ENCODE data around the gene CARHSP1.

CARHSP1 gene

GRCh38 chr16:8867932-8868415 lies 832 bp downstream of the CARHSP1 start:
- Mint-ChIP-seq H3K27me3 (no peaks in the 10 kb centered on the region), H3K4me1 (peaks cover 67% of the 10 kb centered on the region), H3K27ac (peak overlapping the region; percentile 82), H3K9me3 (no peaks in the 10 kb centered on the region), H3K36me3 (peaks cover 6% of the 10 kb centered on the region), H3K4me3 (peak overlapping the region; percentile 96)
- no peak for ATAC-seq

- no peak for ATAC-seq
- H3K4me1 Mint-ChIP-seq = peaks cover 71% of the 10 kb centered on the region
- H3K9me3 Mint-ChIP-seq = no peaks in the 10 kb centered on the region
Observed at GRCh38 chr16:8867216-8867931, 1.4 kb downstream of the CARHSP1 start.

GRCh38 chr16:8866884-8867215 lies 2.0 kb downstream of the CARHSP1 start:
- no peak for ATAC-seq
- Mint-ChIP-seq H3K27me3 (no peaks in the 10 kb centered on the region), H3K4me3 (peak overlapping the region; percentile 96), H3K4me1 (peaks cover 74% of the 10 kb centered on the region), H3K36me3 (peaks cover 6% of the 10 kb centered on the region), H3K9me3 (no peaks in the 10 kb centered on the region), H3K27ac (peak overlapping the region; percentile 82)

More at GRCh38 chr16:8867216-8867931, 1.4 kb downstream of the CARHSP1 start:
- peak overlapping the region; percentile 82 for H3K27ac Mint-ChIP-seq
- H3K4me3 Mint-ChIP-seq = peak overlapping the region; percentile 96
- peaks cover 6% of the 10 kb centered on the region for H3K36me3 Mint-ChIP-seq
- no peaks in the 10 kb centered on the region for H3K27me3 Mint-ChIP-seq

GRCh38 chr16:8866118-8866883 lies 2.5 kb downstream of the CARHSP1 start:
- ATAC-seq = no peak
- no peak overlapping the region for H3K27ac Mint-ChIP-seq
- H3K4me1 Mint-ChIP-seq = peaks cover 77% of the 10 kb centered on the region
- H3K36me3 Mint-ChIP-seq = peaks cover 9% of the 10 kb centered on the region
- H3K4me3 Mint-ChIP-seq = peak overlapping the region; percentile 75
- no peaks in the 10 kb centered on the region for H3K9me3 Mint-ChIP-seq
- H3K27me3 Mint-ChIP-seq = no peaks in the 10 kb centered on the region

- ATAC-seq = no peak
- H3K4me3 Mint-ChIP-seq = no peak overlapping the region
- no peak overlapping the region for H3K27ac Mint-ChIP-seq
- no peaks in the 10 kb centered on the region for H3K9me3 Mint-ChIP-seq
- H3K4me1 Mint-ChIP-seq = peaks cover 76% of the 10 kb centered on the region
- no peaks in the 10 kb centered on the region for H3K27me3 Mint-ChIP-seq
- H3K36me3 Mint-ChIP-seq = peaks cover 11% of the 10 kb centered on the region
Observed at GRCh38 chr16:8865145-8865882, 3.5 kb downstream of the CARHSP1 start.

- Mint-ChIP-seq H3K4me1 (peaks cover 78% of the 10 kb centered on the region), H3K4me3 (no peak overlapping the region), H3K27ac (no peak overlapping the region), H3K27me3 (no peaks in the 10 kb centered on the region), H3K9me3 (no peaks in the 10 kb centered on the region), H3K36me3 (peaks cover 16% of the 10 kb centered on the region)
- ATAC-seq = no peak
Observed at GRCh38 chr16:8864480-8865110, 4.2 kb downstream of the CARHSP1 start.

- H3K4me1 Mint-ChIP-seq = peaks cover 73% of the 10 kb centered on the region
- H3K36me3 Mint-ChIP-seq = peaks cover 20% of the 10 kb centered on the region
- no peak overlapping the region for H3K27ac Mint-ChIP-seq
- H3K27me3 Mint-ChIP-seq = no peaks in the 10 kb centered on the region
- no peaks in the 10 kb centered on the region for H3K9me3 Mint-ChIP-seq
- ATAC-seq = no peak
- H3K4me3 Mint-ChIP-seq = no peak overlapping the region
Observed at GRCh38 chr16:8863594-8864424, 5.0 kb downstream of the CARHSP1 start.

GRCh38 chr16:8862309-8863130 lies 6.3 kb downstream of the CARHSP1 start:
- peak overlapping the region; percentile 35 for H3K4me3 Mint-ChIP-seq
- peaks cover 33% of the 10 kb centered on the region for H3K36me3 Mint-ChIP-seq
- no peak overlapping the region for H3K27ac Mint-ChIP-seq
- H3K27me3 Mint-ChIP-seq = no peaks in the 10 kb centered on the region
- ATAC-seq = no peak
- H3K4me1 Mint-ChIP-seq = peaks cover 76% of the 10 kb centered on the region
- no peaks in the 10 kb centered on the region for H3K9me3 Mint-ChIP-seq

- no peaks in the 10 kb centered on the region for H3K27me3 Mint-ChIP-seq
- H3K27ac Mint-ChIP-seq = no peak overlapping the region
- H3K4me3 Mint-ChIP-seq = no peak overlapping the region
- no peaks in the 10 kb centered on the region for H3K9me3 Mint-ChIP-seq
- H3K4me1 Mint-ChIP-seq = peaks cover 72% of the 10 kb centered on the region
- peaks cover 35% of the 10 kb centered on the region for H3K36me3 Mint-ChIP-seq
- no peak for ATAC-seq
Observed at GRCh38 chr16:8861563-8862308, 7.1 kb downstream of the CARHSP1 start.

- Mint-ChIP-seq H3K4me1 (peaks cover 62% of the 10 kb centered on the region), H3K4me3 (no peak overlapping the region), H3K27me3 (no peaks in the 10 kb centered on the region), H3K27ac (peak overlapping the region; percentile 57), H3K9me3 (no peaks in the 10 kb centered on the region), H3K36me3 (peaks cover 51% of the 10 kb centered on the region)
- no peak for ATAC-seq
Observed at GRCh38 chr16:8859913-8860881, 8.6 kb downstream of the CARHSP1 start.

GRCh38 chr16:8858994-8859912 lies 9.6 kb downstream of the CARHSP1 start:
- Mint-ChIP-seq H3K4me1 (peaks cover 53% of the 10 kb centered on the region), H3K9me3 (no peaks in the 10 kb centered on the region), H3K36me3 (peaks cover 56% of the 10 kb centered on the region), H3K4me3 (no peak overlapping the region), H3K27ac (peak overlapping the region; percentile 57), H3K27me3 (no peaks in the 10 kb centered on the region)
- ATAC-seq = no peak

Measured in stimulated activated memory B cell treated with anti-CD40 and anti-IgM and Interleukin-4, amounts not matched to agents 10 μg/mL and 1 μg/mL and 100 μg/mL, for 72 hours (primary cell).